ENCODE measurements around the gene CUL3.

DNA sequence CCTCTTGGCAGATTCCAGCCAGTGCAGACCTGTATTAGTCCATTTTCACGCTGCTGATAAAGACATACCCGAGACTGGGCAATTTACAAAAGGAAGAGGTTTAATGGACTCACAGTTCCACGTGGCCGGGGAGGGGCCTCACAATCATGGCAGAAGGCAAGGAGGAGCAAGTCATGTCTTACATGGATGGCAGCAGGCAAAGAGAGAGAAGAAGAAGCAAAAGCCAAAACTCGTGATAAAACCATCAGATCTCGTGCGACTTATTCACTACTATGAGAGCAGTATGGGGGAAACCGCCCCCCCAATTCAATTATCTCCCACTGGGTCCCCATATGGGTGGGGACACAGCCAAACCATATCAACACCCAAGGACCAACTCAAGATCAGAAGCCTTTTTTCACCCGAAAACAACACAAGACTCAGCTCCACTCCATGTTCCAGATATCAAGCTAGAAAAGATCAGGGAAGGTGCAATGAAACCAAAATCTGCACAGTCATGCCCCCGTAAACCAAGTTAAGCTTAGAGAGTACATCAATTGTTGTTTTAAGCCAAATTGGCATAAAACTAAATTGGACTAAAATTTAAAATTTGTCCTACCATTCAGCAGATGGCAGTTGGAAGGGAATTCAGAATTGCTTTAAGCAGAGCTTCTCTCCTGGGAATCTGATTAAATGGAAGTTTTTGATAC lies 127.6 kb downstream of the CUL3 start:
- no peak for TF ChIP-seq POLR2AphosphoS5 (IDR thresholded peaks at IDR 0.05; ENCODE audit: low read depth, low read length)
- TF ChIP-seq, protein P1, sequence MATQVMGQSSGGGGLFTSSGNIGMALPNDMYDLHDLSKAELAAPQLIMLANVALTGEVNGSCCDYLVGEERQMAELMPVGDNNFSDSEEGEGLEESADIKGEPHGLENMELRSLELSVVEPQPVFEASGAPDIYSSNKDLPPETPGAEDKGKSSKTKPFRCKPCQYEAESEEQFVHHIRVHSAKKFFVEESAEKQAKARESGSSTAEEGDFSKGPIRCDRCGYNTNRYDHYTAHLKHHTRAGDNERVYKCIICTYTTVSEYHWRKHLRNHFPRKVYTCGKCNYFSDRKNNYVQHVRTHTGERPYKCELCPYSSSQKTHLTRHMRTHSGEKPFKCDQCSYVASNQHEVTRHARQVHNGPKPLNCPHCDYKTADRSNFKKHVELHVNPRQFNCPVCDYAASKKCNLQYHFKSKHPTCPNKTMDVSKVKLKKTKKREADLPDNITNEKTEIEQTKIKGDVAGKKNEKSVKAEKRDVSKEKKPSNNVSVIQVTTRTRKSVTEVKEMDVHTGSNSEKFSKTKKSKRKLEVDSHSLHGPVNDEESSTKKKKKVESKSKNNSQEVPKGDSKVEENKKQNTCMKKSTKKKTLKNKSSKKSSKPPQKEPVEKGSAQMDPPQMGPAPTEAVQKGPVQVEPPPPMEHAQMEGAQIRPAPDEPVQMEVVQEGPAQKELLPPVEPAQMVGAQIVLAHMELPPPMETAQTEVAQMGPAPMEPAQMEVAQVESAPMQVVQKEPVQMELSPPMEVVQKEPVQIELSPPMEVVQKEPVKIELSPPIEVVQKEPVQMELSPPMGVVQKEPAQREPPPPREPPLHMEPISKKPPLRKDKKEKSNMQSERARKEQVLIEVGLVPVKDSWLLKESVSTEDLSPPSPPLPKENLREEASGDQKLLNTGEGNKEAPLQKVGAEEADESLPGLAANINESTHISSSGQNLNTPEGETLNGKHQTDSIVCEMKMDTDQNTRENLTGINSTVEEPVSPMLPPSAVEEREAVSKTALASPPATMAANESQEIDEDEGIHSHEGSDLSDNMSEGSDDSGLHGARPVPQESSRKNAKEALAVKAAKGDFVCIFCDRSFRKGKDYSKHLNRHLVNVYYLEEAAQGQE (IDR thresholded peaks at IDR 0.05; ENCODE audit: insufficient read depth in 1 of 2, low read depth in 2 of 2, low read length in 2 of 2), result no peak
